Measurements from ENCODE around the gene STXBP1. TPM values are rescaled to one million over a fixed set of nuclear protein-coding genes. Genes with fewer than 3 reads are reported as not detected.

The STXBP1 gene
- total RNA-seq, 2 experiments from 2014 or later: 19.8 to 21.7 TPM

DNA sequence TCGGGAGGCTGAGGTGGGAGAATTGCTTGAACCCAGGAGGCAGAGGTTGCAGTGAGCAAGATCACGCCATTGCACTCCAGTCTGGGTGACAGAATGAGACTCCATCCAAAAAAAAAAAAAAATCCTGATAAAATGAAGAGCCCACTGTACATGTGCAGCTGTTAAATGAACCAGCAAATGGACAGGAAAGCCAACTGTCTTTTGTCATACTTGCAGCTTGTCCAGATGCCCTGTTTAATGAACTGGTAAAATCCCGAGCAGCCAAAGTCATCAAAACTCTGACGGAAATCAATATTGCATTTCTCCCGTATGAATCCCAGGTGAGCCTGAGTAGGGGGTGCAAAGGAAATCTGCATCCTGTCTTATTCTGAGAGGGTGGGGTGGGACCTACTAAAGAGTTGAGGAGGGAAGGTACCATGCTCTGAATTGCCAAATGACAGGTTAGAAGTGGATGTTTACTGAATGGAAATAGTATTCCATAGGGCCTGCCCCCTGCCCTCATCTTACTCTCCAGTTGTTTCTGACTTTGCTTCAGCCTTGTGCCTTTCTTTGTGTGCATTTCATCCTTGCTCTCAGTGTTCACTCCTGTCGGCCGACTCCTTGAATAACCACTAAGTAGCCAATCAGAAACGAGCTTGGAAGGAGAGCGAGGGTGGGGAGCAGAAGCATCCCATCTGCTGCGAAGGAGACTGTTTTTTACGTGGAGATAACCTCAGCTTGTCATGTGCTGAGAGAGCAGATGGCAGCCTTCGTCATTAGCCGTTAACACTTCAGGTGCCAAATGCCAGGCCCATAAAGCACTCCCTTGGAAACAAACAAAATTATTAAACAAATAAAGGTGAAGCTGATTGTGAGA lies 49.0 kb downstream of the STXBP1 start:
- DNase-seq (no peak), ATAC-seq (ENCODE audit: low read depth) (no peak)
- Mint-ChIP-seq H3K27me3 (no peaks in the 10 kb centered on the region), H3K4me3 (no peak overlapping the region), H3K27ac (no peak overlapping the region), H3K36me3 (peaks cover 4% of the 10 kb centered on the region), H3K4me1 (peaks cover 1% of the 10 kb centered on the region), H3K9me3 (no peaks in the 10 kb centered on the region)
- POLR2A ChIA-PET: no interaction called here

DNA sequence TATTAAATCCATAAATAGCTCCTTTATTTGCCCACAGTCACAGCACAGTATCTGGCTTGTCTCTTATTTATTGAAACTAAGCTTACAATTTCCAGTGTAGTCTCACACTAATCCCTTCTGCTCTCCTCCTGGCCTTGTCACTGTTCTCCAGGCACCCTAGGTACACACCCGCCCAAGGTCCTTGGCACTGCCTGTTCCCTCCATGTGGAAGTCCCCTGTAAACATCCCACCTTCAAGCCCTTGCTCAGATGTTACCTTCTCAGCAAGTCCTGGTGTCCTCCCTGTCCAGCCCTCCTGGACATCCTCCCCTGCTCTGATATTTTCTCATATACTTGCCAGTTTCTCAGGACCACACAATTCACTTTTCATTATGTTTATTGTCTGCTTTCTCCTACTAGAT lies 50.5 kb downstream of the STXBP1 start:
- no peak overlapping the region for H3K4me3 Mint-ChIP-seq
- H3K27me3 Mint-ChIP-seq: no peaks in the 10 kb centered on the region
- H3K27ac Mint-ChIP-seq: no peak overlapping the region
- ATAC-seq (ENCODE audit: low read depth) (no peak), DNase-seq (no peak)
- no peaks in the 10 kb centered on the region for H3K9me3 Mint-ChIP-seq
- H3K36me3 Mint-ChIP-seq: peaks cover 4% of the 10 kb centered on the region
- no peaks in the 10 kb centered on the region for H3K4me1 Mint-ChIP-seq
- POLR2A ChIA-PET: no interaction called here

DNA sequence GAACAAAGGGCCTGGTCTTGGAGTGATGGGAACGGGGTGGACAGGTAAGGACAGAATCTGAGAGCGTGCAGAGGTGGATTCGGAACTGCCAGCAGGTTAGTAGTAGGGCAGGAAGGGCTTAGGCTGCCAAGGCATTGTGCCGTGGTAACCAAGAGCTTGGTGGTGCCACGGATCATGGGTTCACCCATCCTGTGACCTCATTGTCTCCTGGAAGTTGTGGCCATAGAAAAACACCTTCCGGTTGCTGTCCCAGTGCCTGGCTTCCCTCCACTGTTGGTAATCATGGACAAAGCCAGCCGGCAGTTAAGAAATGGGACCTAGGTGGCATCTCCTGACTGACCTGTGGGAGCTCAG lies 52.2 kb downstream of the STXBP1 start:
- Mint-ChIP-seq H3K27ac (no peak overlapping the region), H3K4me3 (no peak overlapping the region), H3K36me3 (peaks cover 4% of the 10 kb centered on the region), H3K27me3 (no peaks in the 10 kb centered on the region), H3K4me1 (no peaks in the 10 kb centered on the region), H3K9me3 (no peaks in the 10 kb centered on the region)
- ATAC-seq (ENCODE audit: low read depth) (no peak), DNase-seq (no peak)
- POLR2A ChIA-PET: no interaction called here

DNA sequence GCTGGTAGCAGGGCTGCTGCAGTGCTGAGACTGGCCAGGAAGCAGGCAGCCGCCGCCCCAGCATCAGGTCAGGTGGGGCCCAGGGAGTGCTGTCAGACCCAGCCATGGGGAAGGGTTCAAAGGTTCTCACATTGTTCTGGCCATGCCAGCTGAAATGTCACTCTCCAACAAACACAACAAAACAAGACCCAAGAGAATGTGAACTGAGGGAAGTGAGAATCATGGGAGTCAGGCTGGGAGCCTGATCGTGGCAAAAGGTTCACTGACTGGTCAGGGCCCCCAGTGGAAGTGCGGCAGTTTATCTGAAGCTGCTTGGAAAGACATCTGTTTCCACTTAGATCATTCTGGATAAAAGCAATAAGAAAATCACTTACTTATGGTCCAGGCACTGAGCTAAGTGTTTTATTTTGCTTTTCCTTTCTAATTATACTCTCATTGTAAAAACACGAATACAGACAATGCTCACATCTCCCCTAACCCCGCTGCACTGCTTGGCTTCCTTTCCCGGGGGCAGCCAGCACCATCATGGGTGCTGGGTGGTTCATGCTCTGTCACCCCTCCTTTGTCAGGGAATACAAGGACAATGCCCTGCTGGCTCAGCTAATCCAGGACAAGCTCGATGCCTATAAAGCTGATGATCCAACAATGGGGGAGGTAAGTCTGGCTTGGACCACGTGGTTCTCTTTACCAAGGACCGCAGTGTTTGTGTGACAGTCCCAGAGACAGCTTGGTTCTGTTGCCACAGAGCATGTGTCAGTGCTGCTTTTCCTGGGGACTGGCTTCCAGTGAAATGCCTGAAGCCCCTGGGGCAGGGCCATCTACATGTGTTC lies 52.8 kb downstream of the STXBP1 start:
- DNase-seq (no peak), ATAC-seq (ENCODE audit: low read depth) (no peak)
- Mint-ChIP-seq H3K36me3 (peaks cover 4% of the 10 kb centered on the region), H3K4me1 (no peaks in the 10 kb centered on the region), H3K4me3 (no peak overlapping the region), H3K27me3 (no peaks in the 10 kb centered on the region), H3K9me3 (no peaks in the 10 kb centered on the region), H3K27ac (no peak overlapping the region)
- POLR2A ChIA-PET: no interaction called here

DNA sequence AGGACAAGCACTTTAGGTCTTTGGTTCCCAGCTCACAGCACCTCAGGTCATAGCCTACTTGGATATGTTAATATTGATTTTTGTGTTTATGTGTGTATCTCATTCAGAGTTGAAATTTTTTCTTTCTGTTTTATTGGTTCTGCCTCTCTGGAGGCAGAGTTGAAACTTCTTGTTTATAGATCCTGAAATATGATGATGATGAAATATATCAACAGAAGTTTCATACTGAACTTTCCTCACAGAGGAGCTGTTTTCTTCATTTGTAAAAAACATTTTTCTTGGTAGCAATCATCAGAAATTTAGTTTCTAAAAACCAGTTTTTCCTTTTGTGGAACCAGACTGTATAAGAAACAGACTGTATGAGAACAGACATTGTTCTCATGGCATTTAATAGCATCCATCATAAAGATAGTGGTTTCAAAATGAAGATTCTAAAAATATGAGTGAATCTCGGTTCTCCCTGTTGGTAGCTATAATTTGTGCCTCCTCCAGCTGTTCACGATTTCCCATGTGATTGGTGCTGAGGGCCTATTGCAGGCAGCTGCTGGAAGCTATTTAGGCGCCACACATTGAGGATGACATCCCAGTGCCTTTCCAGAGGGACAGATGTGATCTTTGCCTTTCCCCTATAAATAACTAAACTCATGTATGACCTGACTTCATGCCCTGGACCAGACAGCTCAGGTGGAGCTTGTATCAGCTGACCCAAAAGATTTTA lies 55.2 kb downstream of the STXBP1 start:
- Mint-ChIP-seq H3K27ac (no peak overlapping the region), H3K4me1 (no peaks in the 10 kb centered on the region), H3K4me3 (no peak overlapping the region), H3K9me3 (no peaks in the 10 kb centered on the region), H3K27me3 (no peaks in the 10 kb centered on the region), H3K36me3 (peaks cover 5% of the 10 kb centered on the region)
- ATAC-seq (ENCODE audit: low read depth) (no peak), DNase-seq (no peak)
- POLR2A ChIA-PET: no interaction called here

DNA sequence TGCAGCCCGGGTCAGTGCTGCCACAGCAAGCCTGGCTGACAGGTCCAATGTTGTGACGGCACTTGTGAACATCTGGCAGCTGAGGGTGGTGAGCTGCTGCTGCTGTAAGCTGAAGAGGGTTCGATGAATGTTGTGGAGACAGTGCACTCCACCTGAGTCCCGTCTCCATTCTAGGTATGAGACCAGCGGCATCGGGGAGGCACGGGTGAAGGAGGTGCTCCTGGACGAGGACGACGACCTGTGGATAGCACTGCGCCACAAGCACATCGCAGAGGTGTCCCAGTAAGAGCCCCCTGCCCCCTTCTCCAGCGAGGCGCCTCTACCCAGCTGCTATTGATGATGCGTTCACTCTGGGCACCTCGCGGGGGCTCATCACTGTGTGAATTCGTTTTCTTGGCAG lies 55.8 kb downstream of the STXBP1 start:
- Mint-ChIP-seq H3K4me1 (no peaks in the 10 kb centered on the region), H3K9me3 (no peaks in the 10 kb centered on the region), H3K4me3 (no peak overlapping the region), H3K27me3 (no peaks in the 10 kb centered on the region), H3K36me3 (peaks cover 5% of the 10 kb centered on the region), H3K27ac (no peak overlapping the region)
- ATAC-seq (ENCODE audit: low read depth) (no peak), DNase-seq (no peak)
- POLR2A ChIA-PET: no interaction called here

DNA sequence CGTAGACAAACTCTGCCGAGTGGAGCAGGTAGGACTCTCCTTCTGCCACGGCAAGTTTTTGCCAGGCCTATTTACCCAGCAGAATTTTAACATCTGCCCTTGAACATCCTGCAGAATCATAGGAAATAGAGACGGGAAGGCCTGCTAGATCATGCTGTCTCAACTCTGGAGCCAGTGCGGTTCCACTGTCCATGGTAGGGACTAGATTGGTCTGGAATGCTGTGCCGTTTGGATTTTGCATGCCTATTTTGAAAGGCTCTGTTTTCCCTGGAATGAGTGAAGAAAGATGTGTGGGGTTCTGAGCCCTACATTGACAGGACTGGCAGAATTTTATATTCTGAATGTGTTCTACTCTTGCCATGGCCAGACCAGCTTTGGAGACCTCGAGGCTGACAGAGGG lies 61.2 kb downstream of the STXBP1 start:
- ATAC-seq (ENCODE audit: low read depth): no peak
- no peaks in the 10 kb centered on the region for H3K4me1 Mint-ChIP-seq
- no peak overlapping the region for H3K4me3 Mint-ChIP-seq
- H3K27me3 Mint-ChIP-seq: no peaks in the 10 kb centered on the region
- H3K27ac Mint-ChIP-seq: no peak overlapping the region
- no peaks in the 10 kb centered on the region for H3K9me3 Mint-ChIP-seq
- POLR2A ChIA-PET: no interaction called here
- H3K36me3 Mint-ChIP-seq: peaks cover 1% of the 10 kb centered on the region
- no peak for DNase-seq

DNA sequence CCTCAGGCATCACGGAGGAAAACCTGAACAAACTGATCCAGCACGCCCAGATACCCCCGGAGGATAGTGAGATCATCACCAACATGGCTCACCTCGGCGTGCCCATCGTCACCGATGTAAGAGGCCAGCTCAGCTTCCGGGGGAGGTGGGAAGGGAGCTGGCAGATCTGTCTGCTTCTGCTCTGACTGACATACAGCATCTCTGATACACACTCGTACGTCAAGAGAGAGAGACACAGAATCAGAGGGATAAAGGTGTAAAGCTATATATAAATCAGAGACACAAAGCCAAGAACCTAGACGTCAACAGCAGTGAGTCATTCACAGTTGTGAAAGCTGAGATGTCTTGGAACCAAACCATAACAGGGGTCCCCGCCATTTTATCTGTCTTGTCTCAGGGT lies 64.6 kb downstream of the STXBP1 start:
- H3K4me1 Mint-ChIP-seq: no peaks in the 10 kb centered on the region
- H3K27ac Mint-ChIP-seq: no peak overlapping the region
- no peak for DNase-seq
- peaks cover 4% of the 10 kb centered on the region for H3K36me3 Mint-ChIP-seq
- H3K9me3 Mint-ChIP-seq: no peaks in the 10 kb centered on the region
- H3K4me3 Mint-ChIP-seq: no peak overlapping the region
- POLR2A ChIA-PET: no interaction called here
- ATAC-seq (ENCODE audit: low read depth): no peak
- no peaks in the 10 kb centered on the region for H3K27me3 Mint-ChIP-seq

DNA sequence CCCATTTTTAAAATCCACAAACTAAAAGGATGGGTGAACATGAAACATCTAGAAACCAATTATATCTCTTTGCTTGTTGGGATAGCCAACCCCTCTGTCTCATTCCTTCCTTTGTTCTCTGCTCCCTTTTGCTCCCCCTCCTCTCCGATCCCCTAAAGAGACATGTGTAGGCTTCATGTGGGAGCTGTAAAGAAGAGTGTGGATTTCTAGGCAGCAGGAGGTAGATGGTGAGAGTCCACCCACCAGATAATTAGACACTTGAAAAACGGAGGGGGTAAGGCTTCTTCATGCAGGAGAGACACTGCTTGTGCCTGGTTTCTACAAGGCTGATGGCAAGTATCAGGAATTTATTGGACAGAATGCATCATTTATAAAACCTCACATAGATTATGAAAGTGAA lies 67.4 kb downstream of the STXBP1 start:
- no peak overlapping the region for H3K4me3 Mint-ChIP-seq
- DNase-seq: no peak
- H3K9me3 Mint-ChIP-seq: no peaks in the 10 kb centered on the region
- no peak for ATAC-seq (ENCODE audit: low read depth)
- no peaks in the 10 kb centered on the region for H3K4me1 Mint-ChIP-seq
- POLR2A ChIA-PET: no interaction called here
- no peaks in the 10 kb centered on the region for H3K27me3 Mint-ChIP-seq
- no peak overlapping the region for H3K27ac Mint-ChIP-seq
- H3K36me3 Mint-ChIP-seq: peaks cover 2% of the 10 kb centered on the region

DNA sequence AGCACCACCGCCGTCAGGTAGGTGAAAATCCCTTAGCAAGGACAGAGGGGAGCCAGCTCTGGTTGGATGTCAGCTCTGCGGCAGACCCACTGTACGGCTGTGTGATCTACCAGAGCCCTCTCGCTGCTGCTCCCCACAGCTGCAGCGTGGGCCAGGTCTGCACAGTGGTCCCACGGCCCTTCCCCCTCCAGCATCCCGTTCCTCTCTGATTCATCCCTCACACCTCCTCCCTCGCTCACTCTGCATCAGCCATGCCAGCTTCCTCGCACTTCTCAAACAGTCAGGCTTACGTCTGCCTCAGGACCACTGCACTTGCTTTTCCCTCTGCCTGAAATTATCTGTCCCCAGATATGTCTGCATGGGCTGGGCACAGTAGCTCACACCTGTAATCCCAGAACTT lies 68.1 kb downstream of the STXBP1 start:
- H3K9me3 Mint-ChIP-seq: no peaks in the 10 kb centered on the region
- H3K4me1 Mint-ChIP-seq: no peaks in the 10 kb centered on the region
- no peak for ATAC-seq (ENCODE audit: low read depth)
- no peak overlapping the region for H3K27ac Mint-ChIP-seq
- H3K4me3 Mint-ChIP-seq: no peak overlapping the region
- H3K27me3 Mint-ChIP-seq: no peaks in the 10 kb centered on the region
- POLR2A ChIA-PET: no interaction called here
- DNase-seq: no peak
- H3K36me3 Mint-ChIP-seq: peaks cover 2% of the 10 kb centered on the region

DNA sequence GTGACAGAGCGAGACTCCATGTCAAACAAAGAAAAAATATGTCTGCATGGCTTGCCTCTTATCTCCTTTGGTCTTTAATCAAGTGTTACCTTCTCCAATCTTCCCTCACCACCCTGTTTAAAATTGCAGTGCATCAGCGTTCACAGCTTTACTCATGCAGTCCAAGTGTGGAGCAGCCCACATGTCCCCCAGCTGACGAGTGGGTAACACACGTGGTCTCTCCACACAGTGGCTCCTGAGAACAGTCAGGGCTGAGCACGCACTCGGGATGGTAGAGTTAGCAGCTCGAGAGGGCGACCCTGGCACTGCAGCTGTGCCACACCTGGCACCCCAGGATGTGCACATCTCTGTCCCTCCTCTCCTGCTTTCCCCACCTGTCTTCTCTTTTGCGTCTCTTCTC lies 68.8 kb downstream of the STXBP1 start:
- H3K9me3 Mint-ChIP-seq: no peaks in the 10 kb centered on the region
- peaks cover 2% of the 10 kb centered on the region for H3K36me3 Mint-ChIP-seq
- no peaks in the 10 kb centered on the region for H3K4me1 Mint-ChIP-seq
- POLR2A ChIA-PET: no interaction called here
- no peaks in the 10 kb centered on the region for H3K27me3 Mint-ChIP-seq
- no peak overlapping the region for H3K4me3 Mint-ChIP-seq
- ATAC-seq (ENCODE audit: low read depth): no peak
- no peak overlapping the region for H3K27ac Mint-ChIP-seq
- DNase-seq: no peak

DNA sequence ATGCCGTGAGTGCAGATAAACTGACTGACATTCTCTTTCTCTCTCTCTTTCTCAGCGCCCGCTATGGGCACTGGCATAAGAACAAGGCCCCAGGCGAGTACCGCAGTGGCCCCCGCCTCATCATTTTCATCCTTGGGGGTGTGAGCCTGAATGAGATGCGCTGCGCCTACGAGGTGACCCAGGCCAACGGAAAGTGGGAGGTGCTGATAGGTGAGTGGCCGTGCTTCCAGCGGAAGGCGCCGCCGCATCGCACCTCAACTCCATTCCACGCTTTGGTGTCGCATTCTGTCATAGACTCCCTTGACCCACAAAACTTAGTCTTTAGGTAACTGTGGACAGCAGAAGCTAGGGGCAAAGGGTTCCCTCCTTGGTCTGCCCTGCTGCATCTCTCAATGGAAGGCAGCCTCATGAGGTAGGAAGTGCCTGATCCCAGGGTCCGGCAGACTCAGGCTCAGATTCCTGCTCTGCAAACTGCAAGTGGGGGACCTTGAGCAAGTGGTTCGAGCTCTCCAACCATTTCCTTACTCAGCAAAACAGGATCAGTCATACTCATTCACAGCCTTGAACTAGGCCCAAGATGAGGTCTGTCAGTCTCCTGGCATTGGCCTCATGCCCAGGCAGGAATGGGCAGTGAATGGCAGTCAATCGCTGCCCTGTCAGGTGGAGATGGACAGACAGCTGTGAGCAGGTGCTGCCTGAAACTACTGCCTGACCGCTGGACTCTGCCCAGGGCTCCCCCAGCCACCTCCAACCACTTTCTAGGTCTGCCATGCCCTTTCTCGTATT lies 70.5 kb downstream of the STXBP1 start:
- Mint-ChIP-seq H3K4me1 (no peaks in the 10 kb centered on the region), H3K27ac (no peak overlapping the region), H3K27me3 (no peaks in the 10 kb centered on the region), H3K4me3 (no peak overlapping the region), H3K36me3 (peaks cover 2% of the 10 kb centered on the region), H3K9me3 (no peaks in the 10 kb centered on the region)
- ATAC-seq (ENCODE audit: low read depth) (no peak), DNase-seq (no peak)
- POLR2A ChIA-PET: no interaction called here

DNA sequence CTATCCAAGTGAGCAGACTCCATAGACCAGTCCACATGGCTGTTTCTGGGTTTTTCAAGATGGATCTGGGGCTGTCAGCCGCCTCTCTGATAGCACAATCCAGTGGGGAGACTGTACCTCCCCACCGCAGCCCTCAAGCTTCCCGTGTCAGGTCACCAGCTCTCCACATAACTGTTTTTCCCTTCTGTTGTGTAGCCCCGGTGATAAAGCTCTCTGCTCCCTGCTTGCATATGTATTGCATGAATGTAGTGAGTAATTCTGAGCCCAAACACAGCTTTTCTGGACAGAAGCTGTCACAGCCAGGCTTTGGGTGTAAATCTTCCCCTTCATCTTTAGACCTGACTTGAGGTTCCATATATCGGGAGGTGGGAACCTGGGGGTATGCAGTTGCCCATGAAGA lies 71.6 kb downstream of the STXBP1 start:
- no peaks in the 10 kb centered on the region for H3K9me3 Mint-ChIP-seq

More for the DNA sequence above, 71.6 kb downstream of the STXBP1 start:
- ATAC-seq (ENCODE audit: low read depth) (no peak), DNase-seq (no peak)
- Mint-ChIP-seq H3K27ac (no peak overlapping the region), H3K27me3 (no peaks in the 10 kb centered on the region), H3K4me3 (no peak overlapping the region), H3K36me3 (peaks cover 2% of the 10 kb centered on the region), H3K4me1 (no peaks in the 10 kb centered on the region)
- POLR2A ChIA-PET: interaction anchor here (0.7 kb wide), 1 partner anchor 17 kb away, joined by 3 read pairs; no protein-coding TSS in a partner anchor
